Measurements from ENCODE around the gene MEP1A.

DNA sequence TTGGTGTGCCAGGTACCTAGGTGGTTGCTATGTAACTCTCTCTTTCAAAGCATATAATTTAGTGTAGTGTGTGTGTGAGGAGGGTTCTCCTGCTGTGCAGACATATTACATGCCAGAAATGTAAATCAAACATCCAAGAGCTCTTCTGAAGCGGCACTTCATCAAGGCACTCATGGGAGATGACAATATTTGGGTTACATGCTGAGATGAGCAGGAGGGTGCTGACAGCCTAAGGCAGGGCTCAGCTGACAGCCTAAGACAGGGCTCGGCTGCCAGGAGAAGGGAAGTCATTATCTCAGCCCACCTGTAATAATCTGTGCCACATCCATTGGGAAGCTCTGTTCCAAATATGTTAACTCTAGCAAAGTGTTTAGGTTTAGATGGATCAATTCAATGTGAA lies 89.5 kb downstream of the MEP1A start:
- TF ChIP-seq CTCF (CRISPR knock-in tag; IDR thresholded peaks at IDR 0.05), result no peak
- TF ChIP-seq POLR2A (IDR thresholded peaks at IDR 0.05; ENCODE audit: insufficient read depth in 1 of 2, low read depth in 2 of 2, low read length in 2 of 2), result no peak
- TF ChIP-seq, protein P1, sequence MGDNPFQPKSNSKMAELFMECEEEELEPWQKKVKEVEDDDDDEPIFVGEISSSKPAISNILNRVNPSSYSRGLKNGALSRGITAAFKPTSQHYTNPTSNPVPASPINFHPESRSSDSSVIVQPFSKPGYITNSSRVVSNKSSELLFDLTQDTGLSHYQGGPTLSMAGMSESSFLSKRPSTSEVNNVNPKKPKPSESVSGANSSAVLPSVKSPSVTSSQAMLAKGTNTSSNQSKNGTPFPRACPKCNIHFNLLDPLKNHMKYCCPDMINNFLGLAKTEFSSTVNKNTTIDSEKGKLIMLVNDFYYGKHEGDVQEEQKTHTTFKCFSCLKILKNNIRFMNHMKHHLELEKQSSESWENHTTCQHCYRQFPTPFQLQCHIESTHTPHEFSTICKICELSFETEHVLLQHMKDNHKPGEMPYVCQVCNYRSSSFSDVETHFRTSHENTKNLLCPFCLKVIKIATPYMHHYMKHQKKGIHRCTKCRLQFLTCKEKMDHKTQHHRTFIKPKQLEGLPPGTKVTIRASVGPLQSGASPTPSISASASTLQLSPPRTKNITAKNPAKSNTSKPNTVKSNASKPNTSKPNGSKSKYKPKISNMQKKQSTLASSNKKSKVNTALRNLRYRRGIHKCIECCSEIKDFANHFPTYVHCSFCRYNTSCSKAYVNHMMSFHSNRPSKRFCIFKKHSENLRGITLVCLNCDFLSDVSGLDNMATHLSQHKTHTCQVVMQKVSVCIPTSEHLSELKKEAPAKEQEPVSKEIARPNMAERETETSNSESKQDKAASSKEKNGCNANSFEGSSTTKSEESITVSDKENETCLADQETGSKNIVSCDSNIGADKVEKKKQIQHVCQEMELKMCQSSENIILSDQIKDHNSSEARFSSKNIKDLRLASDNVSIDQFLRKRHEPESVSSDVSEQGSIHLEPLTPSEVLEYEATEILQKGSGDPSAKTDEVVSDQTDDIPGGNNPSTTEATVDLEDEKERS (CRISPR knock-in tag; IDR thresholded peaks at IDR 0.05), result no peak
- TF ChIP-seq ZSCAN31 (CRISPR knock-in tag; IDR thresholded peaks at IDR 0.05; ENCODE audit: low read depth), result no peak
- no peak for TF ChIP-seq TEAD2 (CRISPR knock-in tag; IDR thresholded peaks at IDR 0.05)
- TF ChIP-seq AFF4 (CRISPR knock-in tag; IDR thresholded peaks at IDR 0.05), result no peak

Data from HepG2 (cell line).